SKM-1 treated with dmso at 0.1 percent for 144 hours (cell line): ENCODE data around the gene CENPX.

Source experiments
- DNase-seq: peaks from one replicate; lab custom pipeline; 2025; ENCODE audit not compliant: unreplicated experiment; lab: John Stamatoyannopoulos, UW

Gene CENPX

DNA sequence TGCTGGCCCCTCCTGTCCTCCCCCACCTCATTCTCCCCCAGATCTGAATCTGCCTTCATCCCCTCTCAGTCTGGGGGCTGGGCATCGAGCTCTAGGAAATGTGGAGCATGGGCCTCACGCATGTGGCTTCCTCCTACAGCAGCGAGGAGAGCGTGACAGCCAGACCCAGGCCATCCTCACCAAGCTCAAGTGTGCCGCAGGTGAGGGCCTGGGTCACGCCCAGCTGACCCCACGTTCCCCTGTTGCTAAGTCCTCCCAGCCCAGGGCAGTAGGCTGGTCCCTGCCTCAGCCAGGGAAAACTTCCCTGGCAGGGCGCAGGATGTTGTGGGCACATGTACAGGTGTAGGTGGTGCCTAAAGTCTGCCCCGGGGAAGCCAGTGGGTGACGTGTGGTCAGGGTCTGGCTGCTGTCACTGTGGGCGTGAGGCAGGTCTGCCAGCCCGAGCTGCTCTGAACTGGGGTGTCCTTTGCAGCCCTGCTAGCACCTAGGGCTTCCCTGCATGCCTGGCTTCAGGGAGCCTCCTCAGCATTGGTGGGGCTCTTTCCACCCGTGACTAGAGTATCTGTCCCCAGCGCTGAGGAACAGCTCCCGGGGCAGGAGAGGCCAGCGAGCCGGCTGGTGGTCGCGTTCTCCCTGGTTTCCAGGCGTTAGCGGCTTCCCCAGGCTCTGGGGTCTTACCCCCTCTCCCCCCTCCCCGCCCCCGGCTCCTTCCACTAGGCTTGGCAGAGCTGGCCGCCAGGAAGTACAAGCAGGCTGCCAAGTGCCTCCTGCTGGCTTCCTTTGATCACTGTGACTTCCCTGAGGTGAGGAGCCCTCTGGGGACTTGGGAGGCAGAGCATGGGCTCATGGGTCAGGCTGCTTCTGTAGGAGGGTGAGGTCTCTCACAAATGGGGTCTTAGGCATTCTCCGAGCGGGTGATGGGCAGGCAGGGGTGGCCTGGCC is 32.6 kb upstream of the CENPX start:
- no peak for DNase-seq

DNA sequence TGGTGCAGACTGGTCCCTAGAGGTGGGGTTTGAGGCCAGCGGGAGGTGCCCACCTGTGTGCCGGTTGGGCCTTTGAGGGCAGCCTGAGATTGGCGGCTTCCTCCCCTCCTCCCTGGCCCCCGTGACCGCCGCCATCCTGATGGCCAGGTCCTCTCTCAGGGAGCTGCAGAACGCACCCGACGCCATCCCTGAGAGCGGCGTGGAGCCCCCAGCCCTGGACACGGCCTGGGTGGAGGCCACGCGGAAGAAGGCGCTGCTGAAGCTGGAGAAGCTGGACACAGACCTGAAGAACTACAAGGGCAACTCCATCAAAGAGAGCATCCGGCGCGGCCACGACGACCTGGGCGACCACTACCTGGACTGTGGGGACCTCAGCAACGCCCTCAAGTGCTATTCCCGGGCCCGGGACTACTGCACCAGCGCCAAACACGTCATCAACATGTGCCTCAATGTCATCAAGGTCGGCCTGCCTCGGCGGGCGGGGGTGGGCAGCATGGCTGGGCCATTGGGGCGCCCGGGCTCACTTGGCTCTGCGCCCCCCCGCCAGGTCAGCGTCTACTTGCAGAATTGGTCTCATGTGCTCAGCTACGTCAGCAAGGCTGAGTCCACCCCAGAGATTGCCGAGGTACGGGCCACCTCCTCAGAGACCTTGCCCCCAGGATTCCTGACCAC is 31.8 kb upstream of the CENPX start:
- no peak for DNase-seq

DNA sequence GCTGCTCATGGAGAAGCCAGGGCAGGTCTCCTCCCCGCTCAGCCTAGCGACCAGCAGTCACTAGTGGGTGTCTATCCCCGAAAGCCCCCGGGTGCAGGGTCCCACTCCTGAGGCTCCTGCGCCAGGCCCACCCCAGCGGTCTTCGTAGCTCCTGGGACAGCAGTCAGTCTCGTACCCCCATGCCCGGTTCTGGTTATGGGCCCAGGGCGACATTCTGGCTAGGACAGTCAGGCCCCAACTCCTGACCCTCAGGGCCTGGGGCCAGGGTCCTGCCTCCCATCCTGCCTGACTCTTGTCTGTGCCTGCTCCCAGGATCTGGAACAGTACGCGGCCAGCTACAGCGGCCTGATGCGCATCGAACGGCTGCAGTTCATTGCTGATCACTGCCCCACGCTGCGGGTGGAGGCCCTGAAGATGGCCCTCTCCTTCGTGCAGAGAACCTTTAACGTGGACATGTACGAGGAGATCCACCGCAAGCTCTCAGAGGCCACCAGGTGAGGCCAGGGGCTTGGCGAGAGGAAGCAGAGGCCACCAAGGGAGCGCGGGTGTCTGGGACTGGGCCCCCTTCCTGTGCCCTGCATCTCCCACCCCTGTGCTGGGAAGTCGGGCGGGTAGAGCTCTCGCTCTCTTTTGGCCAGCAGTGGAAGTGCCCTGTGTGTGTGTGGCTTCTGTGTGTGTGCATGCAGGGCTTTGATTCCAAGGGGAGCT is 31.0 kb upstream of the CENPX start:
- DNase-seq = no peak

DNA sequence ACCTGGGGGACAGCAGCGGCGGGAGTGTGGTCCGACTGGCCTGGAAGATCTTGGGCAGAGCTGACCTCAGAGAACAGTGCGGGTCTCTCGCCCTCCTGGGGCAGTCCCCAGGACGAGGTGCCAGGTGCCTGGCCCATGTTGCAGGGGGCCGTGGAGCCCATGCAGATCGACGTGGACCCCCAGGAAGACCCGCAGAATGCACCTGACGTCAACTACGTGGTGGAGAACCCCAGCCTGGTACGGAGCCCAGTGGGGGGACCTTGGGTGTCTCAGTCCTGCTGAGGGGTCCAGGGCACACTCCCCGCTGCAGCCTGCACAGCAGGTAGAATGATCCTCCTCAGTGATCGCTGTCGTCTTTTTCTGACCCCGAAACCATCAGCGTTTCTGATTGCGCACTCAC is 30.5 kb upstream of the CENPX start:
- DNase-seq = no peak

DNA sequence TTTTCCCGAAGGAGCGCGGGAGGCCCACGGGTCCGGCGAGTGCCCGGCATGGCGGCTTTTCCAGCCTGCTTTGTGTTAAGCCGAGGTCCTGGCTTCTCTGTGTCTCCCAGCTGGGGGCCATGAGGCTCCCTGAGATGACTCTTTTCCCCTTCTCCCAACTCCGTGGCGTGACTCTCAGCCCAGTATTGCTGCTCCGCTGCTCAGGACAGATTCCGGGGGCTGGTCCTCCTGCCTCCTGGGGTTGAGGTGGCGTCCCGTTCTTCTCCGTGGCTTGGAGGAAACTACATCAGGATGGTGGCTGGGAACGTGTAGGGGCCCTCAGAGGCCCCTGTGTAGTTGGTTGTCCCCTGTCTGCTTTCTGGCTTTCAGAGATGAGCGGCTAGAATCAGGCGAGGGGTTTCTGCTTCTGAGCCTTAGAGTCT is 30.0 kb upstream of the CENPX start:
- no peak for DNase-seq

DNA sequence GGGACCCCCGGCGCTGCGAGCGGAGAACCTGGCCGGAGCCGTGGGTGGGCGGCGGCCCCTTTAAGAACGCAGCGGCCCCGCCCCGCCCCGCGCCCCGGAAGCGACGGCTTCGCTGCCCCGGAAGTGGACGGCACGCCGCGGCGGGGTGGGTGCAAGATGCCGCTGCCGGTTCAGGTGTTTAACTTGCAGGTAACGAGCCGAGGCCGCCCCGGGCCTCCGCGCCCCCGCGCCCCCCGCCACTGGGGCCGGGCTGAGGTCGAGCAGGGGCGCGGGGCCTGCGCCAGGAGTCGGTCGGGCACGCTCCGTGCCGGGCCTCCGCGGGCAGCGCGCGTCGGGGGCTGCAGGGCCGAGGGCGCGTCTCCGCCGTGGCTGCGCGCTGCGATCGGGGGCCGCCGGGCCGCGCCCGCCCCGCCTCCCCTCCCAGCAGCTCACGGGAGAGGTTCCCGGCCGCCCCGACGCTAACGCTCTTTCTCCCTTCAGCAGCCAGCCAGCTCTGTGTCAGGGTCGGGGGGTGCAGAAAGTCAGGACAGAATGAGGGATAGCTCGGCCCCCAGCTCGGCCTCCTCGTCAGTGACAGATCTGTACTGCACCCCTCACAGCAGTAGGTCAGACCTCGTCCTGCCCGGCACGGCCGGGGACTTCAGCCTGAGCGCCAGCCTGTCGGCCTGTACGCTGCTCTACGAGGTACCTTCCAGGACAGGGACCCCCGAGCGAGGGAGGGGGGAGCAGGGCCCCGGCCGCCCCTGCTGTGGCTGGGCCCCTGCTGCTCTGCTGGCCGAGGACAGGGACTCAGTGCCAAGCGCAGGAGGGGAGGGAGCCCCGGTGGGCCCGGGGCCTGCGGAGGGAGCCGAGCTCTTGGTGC is 29.3 kb upstream of the CENPX start, which contains the start of the genes GPS1 and RFNG:
GPS1 (plus strand) TSS at position 123 of the 862 bp plus-strand sequence; CDS start at position 157, 34 bp downstream.
RFNG (minus strand) TSS at position 36 of the 862 bp plus-strand sequence. CDS start 45 bp downstream, outside the sequence.
- peak; percentile 53 for DNase-seq

DNA sequence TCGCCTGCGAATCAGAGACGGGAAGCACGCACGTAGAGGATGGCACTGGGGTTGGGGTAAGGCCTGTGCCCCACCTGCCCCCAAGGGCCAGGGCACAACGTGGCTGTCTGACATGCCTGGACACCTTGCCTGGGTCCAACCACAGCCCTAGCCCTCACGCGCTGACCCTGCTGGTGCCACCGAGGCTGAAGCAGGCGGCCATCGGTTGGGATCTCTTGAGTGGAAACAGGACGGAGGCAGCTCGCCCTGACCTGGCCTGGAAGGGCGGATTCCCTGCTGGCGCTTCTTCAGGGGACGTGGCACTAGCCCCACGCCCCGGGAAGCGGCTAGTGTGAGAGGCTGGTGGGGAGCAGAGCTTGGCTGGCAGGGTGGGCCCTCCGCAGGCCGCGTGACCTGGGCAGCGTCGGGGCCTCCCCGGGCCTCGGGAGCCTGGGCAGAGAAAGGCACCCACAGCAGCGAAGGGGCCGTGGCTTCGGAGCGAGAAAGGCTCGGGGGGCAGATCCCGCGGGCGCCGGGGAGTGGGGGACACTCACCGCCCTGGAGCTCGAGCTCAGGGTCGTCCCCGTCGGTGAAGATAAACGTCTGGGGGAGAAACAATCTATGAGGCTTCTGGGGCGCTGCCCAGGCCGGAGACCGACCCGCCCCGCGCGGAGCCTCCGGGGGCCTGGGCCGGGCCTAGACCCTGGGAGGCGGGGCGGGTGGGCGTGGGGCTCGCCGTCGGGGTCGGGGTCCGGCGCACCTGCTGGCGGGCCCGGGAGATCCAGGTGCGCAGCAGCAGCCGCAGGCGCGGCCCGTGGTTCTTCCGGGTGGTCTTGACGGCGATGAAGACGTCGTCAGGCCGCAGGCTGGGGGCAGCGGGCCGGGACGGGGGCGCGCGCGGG is 28.3 kb upstream of the CENPX start:
- DNase-seq = no peak

DNA sequence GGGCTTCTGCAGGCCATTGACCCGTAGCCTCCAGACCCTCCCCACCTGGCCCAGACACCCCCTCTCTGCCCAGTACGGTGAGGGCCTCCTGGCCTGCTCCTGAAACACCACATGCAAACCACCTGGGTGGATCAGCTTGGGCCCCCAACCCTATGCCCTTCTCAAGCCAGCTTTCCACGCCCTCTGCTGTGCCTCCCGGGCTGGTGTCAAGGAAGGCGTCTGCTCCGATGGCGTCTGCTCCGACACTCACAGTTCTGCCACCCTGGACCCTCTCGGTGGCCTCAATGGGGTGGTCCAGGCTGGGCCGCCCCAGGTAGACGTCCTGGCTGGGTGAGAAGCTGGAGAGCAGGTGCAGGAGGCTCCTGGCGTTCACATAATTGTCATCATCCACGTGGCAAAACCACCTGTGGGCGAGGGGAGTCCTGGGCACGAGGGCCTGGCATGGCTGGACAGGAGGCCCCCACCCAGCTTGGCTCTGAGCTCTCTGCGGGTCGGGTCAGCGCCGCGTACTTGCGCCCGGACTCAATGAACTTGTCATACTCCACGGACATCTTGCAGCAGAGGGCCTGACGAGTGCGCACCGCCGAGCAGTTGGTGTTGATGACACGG is 27.6 kb upstream of the CENPX start:
- DNase-seq = no peak

DNA sequence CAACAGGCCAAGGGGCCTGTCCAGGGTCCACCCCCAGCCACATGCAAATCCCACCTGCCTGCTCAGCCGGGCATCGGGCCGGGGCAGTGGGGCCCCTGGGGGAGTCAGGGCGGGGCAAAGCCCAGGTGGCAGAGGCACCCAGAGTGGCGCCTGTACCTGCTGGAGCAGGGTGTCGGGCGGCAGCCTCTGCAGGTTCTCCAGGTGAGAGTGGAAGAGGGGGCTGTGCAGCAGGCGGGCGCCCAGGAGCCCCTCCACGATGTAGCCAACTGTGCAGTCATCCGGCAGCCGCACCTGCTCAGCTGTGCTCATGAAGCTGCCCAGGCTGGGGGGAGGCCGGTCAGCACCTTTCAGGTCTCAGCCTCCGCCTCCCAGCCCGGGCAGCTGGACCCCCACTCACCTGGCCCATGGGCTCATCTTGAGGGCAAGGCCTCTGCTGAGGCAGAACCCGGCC is 26.9 kb upstream of the CENPX start:
- no peak for DNase-seq

DNA sequence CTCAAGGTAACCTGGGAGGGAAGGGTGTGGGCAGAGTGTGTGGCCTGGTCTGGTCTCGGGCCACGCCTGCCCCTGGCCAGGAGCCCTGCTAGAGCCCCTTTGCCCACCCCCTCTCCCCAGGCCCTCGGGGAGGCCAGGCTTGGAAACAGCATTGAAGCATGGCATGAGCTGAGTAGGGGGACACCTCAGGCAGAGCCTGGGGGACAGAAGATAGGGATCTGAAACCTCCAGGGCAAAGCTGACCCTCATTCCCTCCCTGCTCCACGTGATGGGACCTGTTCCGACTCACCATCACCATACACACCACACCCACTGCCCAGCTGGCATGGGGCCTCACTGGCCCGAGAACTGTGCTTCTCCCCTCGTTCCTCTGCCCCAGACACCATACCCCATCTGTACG is 26.4 kb upstream of the CENPX start:
- no peak for DNase-seq

DNA sequence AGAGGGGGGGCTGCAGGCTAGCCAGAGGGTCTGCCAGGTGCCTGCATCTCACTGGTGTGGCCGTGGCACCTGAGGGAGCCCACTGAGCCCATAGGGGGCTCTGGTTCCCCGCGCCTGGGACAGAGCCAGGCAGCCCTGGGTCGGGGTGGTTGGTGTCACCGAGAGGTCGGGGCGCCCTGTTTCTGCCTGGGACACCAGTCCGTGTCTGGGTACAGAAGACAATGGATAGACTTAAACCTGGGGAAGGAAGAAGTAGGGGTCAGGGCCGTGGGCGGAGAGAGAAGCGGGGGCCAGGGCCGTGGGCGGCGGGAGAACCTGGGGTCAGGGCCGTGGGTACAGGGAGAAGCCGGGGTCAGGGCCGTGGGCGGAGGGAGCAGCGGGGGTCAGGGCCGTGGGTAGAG is 25.9 kb upstream of the CENPX start:
- no peak for DNase-seq

DNA sequence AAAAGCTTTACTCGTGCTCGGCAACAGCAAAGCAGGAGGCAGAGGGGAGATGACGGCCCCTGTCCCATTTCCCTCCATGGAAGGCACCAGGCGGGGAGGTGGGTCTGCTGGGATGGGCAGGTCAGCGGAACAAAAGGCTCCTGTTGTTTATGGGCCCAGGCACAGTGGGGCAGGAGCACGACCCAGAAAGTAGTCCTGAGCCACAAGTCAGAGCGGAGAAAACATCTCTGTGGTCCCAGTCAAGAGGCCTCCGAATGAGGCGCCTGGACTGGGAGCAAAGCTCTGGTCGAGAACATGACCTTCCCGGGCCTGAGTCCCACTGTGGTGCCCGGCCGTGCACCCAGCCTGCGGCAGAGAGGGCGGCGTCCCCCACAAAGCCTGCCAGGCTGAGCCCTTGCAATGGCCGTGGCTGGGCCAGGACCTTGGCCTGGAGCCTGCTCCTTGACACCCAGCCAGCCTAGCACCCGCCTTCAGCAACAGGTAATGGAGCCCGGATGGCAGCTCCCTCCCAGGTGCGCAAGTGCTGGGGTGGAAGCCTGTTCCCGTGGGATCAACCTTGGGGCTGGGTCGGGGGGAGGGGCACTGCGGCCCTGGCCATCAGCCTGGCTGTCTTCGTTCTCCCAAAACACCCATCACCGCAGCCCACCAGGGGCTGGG is 25.4 kb upstream of the CENPX start:
- DNase-seq = no peak

DNA sequence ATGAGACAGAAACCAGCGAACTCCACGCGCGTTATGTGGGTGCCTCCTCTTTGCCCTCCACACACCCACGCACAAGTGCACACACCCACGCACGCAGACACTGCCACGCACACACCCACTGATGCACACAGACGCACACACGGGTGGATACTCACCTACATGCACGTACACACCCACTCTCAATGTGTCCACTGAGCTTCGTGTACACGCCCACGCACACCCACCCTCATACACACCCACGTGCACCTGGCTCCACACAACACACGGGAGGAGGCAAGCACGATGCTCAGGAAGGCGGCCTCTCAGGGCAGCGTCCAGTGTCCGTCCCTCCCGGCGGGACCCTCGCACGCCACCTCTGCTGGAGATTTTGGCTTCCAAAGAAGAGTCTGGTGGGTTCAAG is 24.7 kb upstream of the CENPX start:
- no peak for DNase-seq

DNA sequence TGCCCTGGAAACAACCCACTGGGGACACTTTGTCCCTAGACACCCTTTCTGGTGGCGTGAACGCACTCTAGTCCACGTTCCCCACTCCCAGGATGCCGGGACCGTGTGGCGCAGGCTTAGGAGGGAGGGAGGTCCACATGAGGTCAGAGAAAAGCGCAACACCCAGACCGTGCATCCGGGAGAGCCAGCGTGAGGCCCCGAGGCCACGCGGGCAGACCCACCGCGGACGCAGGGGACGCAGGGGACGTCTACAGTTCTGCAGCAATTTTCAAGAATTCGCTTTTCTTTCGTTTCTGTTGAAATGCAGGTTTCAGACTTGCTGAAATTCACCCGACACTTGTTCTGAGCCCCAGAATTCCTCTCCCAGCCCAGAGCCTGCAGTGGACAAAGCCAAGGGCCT is 24.2 kb upstream of the CENPX start:
- no peak for DNase-seq

DNA sequence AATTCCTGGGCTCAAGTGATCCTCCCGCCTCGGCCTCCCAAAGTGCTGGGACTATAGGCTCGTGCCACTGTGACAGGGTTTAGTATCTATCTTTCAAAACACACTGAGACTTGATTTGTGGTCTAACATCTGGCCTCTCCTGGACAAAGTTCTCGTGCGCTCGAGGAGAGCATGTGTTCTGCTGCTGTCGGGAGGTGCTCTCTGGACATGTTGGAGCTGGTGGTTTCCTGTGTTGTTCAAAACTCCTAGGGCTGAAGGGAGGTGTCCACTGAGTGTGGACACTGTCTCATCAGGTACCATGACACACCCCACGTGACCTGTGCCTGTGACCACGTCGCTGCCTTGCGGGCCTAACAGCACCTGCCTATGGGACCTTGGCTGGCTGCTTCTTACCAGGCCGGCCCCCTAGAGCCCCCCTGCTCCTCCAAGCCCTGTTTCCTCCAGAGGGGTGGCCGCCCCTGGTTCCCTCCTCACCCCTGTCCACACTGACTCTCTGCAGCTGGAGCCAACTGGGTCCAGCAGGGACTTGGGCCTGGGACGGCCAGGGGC is 23.3 kb upstream of the CENPX start:
- DNase-seq = no peak

DNA sequence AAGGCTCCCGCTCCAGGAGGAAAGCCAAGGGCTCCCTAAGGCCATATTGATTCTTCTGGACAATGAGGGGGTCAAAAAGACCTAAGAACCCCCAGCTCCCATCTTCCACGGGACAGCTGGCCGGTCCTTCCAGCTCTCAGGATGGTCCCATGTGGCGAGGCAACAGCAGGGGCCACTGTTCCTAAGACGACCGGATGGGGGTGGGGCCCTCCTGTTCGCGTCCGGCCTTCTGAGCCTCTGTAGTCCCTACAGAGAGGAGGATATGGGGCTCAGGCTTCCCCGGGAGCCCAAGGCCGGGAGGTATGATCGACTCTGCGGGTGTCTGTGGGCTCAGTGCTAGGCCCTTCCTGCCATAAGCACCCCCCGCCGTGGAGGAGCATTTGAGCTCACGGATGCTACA is 20.8 kb upstream of the CENPX start:
- DNase-seq = no peak

DNA sequence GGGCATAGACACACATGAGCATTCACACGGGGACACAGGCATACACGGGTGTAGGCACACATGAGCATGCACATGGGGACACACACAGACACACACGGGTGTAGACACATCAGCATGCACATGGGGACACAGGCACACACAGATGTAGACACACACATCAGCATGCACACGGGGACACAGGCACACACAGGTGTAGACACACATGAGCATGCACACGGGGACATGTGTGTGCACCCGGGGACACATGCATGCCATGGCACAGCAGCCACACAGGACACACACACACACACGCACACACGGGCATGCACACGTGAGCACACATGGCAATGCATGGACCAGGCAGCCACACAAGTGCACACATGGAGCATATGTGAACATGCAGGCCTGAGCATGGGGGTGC is 20.0 kb upstream of the CENPX start:
- no peak for DNase-seq

DNA sequence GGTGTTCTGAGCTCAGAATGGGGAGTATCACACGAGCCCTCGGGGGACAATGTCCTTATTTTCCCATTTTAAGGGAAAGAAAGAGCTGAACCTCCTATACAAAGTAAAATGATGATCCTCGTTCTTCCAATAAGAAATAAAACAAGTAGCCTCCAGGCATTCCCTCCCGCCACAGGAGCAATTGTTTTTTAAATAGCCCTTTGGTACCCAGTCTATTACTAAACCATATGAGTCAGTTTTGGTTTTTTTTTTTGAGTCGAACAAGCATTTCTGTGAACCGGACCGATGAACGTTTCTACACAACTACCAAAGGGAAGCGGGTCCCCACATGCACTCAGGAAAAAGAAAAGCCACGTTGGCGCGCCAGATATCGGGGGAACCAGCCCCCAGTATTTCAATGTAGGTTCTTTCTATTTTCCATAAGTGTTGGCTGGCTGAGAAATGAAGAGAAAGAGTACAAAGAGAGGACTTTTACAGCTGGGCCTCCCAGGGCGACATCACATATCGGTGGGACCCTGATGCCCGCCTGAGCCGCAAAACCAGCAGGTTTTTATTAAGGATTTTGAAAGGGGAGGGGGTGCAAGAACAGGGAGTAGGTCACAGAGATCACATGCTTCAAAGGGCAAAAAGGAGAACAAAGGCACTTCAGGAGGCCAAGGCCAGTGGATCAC is 18.6 kb upstream of the CENPX start:
- no peak for DNase-seq
